IMR-90 (cell line): ENCODE data around the gene OR4F6. TPM values are rescaled to one million over a fixed set of nuclear protein-coding genes. Genes with fewer than 3 reads are reported as not detected.
"Not testable (repeated sequence)": the region's sequence is repeated elsewhere in the genome, so short reads cannot be mapped to it uniquely, and the experiment has no call there.

Source experiments
- ATAC-seq: fragments of 200-7000 bp; cut with Tn5 transposase; 2 replicates; pipeline ENCODE4 v1.9.1; 2020; ENCODE audit warnings: low read depth, mild to moderate bottlenecking, moderate library complexity
- BruUV-seq: library from RNA; stranded (reverse); fragments of 400-500 nt; replicated peaks from 2 replicates; lab custom pipeline; 2021; lab: Mats Ljungman, UMichigan
- CTCF ChIA-PET: fragments of 300-600 bp; formaldehyde crosslinking; extraction: SDS; loops from one replicate; lab custom pipeline; 2021; ENCODE audit warnings: antibody characterized with exemption; lab: Yijun Ruan, JAX
- POLR2A ChIA-PET: fragments of 300-600 bp; sonication (Branson Sonifier 250); formaldehyde crosslinking; loops from one replicate; lab custom pipeline; 2022; ENCODE audit warnings: antibody characterized with exemption; ENCODE audit not compliant: unreplicated experiment; lab: Charles Lee
- DNase-seq: peaks from one replicate; pipeline ENCODE4 v3.0.0; 2013
- H2AFZ ChIP-seq: replicated peaks from 2 replicates; pipeline ENCODE3; 2013; ENCODE audit warnings: low read length, mild to moderate bottlenecking; ENCODE audit not compliant: poor library complexity
- H2AK5ac ChIP-seq: 2 replicates; pipeline ENCODE4 v1.6.1; 2013; ENCODE audit warnings: low read depth, low read length, inconsistent platforms
- H2AK9ac ChIP-seq: replicated peaks from 2 replicates; pipeline ENCODE3; 2013; ENCODE audit warnings: mild to moderate bottlenecking, low read depth, low read length, moderate library complexity; ENCODE audit not compliant: poor library complexity
- H2BK120ac ChIP-seq: 2 replicates; pipeline ENCODE4 v1.6.1; 2013; ENCODE audit warnings: low read depth, low read length, inconsistent platforms
- H2BK15ac ChIP-seq: 3 replicates; pipeline ENCODE4 v1.6.1; 2013; ENCODE audit warnings: low read depth, low read length, inconsistent platforms
- H2BK20ac ChIP-seq: 2 replicates; pipeline ENCODE4 v1.6.1; 2013; ENCODE audit warnings: low read depth, mild to moderate bottlenecking, inconsistent platforms, low read length, moderate library complexity
- H2BK5ac ChIP-seq: 2 replicates; pipeline ENCODE4 v1.6.1; 2013; ENCODE audit warnings: mild to moderate bottlenecking, low read depth, low read length, inconsistent platforms; ENCODE audit not compliant: poor library complexity, severe bottlenecking
- H3K14ac ChIP-seq: replicated peaks from 2 replicates; pipeline ENCODE4 v1.6.1; 2013; ENCODE audit warnings: low read depth, low read length, inconsistent platforms
- H3K18ac ChIP-seq: 2 replicates; pipeline ENCODE4 v1.6.1; 2013; ENCODE audit warnings: low read depth, low read length, control low read depth
- H3K23ac ChIP-seq: 2 replicates; pipeline ENCODE4 v1.6.1; 2013; ENCODE audit warnings: low read depth, low read length, inconsistent platforms
- H3K27ac ChIP-seq: 2 replicates; pipeline ENCODE4 v1.5.1; 2013; ENCODE audit warnings: mild to moderate bottlenecking, control low read depth, low read length; ENCODE audit not compliant: insufficient read depth
- H3K27me3 ChIP-seq: 2 replicates; pipeline ENCODE4 v1.6.1; 2013; ENCODE audit warnings: low read length; ENCODE audit not compliant: control insufficient read depth, insufficient read depth
- H3K36me3 ChIP-seq: 2 replicates; pipeline ENCODE4 v1.6.1; 2013; ENCODE audit warnings: low read length, mixed read lengths; ENCODE audit not compliant: control insufficient read depth, insufficient read depth
- H3K4ac ChIP-seq: 2 replicates; pipeline ENCODE4 v1.6.1; 2013; ENCODE audit warnings: low read depth, low read length, inconsistent platforms
- H3K4me1 ChIP-seq: 2 replicates; pipeline ENCODE4 v1.6.1; 2013; ENCODE audit warnings: low read length, mixed read lengths; ENCODE audit not compliant: control insufficient read depth, insufficient read depth
- H3K4me2 ChIP-seq: 2 replicates; pipeline ENCODE4 v1.6.1; 2013; ENCODE audit warnings: low read depth, mild to moderate bottlenecking, control low read depth, low read length, moderate library complexity
- H3K4me3 ChIP-seq: 2 replicates; pipeline ENCODE4 v1.5.1; 2013; ENCODE audit warnings: low read depth, mild to moderate bottlenecking, control low read depth, low read length, moderate library complexity; ENCODE audit not compliant: insufficient read depth
- H3K56ac ChIP-seq: 2 replicates; pipeline ENCODE4 v1.6.1; 2013; ENCODE audit warnings: low read length, inconsistent platforms; ENCODE audit not compliant: insufficient read depth; ENCODE audit errors: extremely low read depth
- H3K79me1 ChIP-seq, 2 experiments: 2 replicates each; pipeline ENCODE4 v1.6.1; 2013; ENCODE audit warnings: low read length in 2 of 2, inconsistent platforms in 1 of 2, low read depth in 1 of 2
- H3K9ac ChIP-seq: 2 replicates; pipeline ENCODE4 v1.6.1; 2013; ENCODE audit warnings: low read depth, low read length, control low read depth
- H3K9me1 ChIP-seq: 2 replicates; pipeline ENCODE4 v1.6.1; 2013; ENCODE audit warnings: low read length, inconsistent platforms; ENCODE audit not compliant: insufficient read depth
- H3K9me3 ChIP-seq: 2 replicates; pipeline ENCODE4 v1.6.1; 2013; ENCODE audit warnings: low read length; ENCODE audit not compliant: control insufficient read depth, insufficient read depth
- H4K20me1 ChIP-seq: 2 replicates; pipeline ENCODE4 v1.6.1; 2013; ENCODE audit warnings: low read length, inconsistent platforms; ENCODE audit not compliant: insufficient read depth
- H4K5ac ChIP-seq: 2 replicates; pipeline ENCODE4 v1.6.1; 2013; ENCODE audit warnings: mild to moderate bottlenecking, low read depth, low read length, control low read depth
- H4K8ac ChIP-seq, 2 experiments: 2 replicates each; pipeline ENCODE4 v1.6.1; 2013; ENCODE audit warnings: low read depth in 2 of 2, low read length in 2 of 2, control low read depth in 1 of 2, inconsistent platforms in 1 of 2
- H4K91ac ChIP-seq: 2 replicates; pipeline ENCODE4 v1.6.1; 2013; ENCODE audit warnings: low read depth, low read length, inconsistent platforms; ENCODE audit not compliant: insufficient read depth
- WGBS, 2 experiments: methylation state at CpG; one replicate each; pipeline versions ENCODE4 v1.1.5 to v1.1.7; 2013; ENCODE audit warnings: missing lambda C conversion rate in 2 of 2; ENCODE audit not compliant: insufficient read length in 1 of 2; ENCODE audit errors: extremely low coverage in 2 of 2; 5-methylcytosine and 5-hydroxymethylcytosine counted together
- dilution Hi-C: fragments of 300-500 bp; cut with HindIII; formaldehyde crosslinking; loops from one replicate; pipeline ENCODE4 v1.14.3; 2018; ENCODE audit warnings: low sequenced_read_pairs; ENCODE audit not compliant: unreplicated experiment
- in situ Hi-C: fragments of 300-500 bp; cut with MboI; formaldehyde crosslinking; loops from 3 replicates; pipeline ENCODE4 v1.14.3; 2019; ENCODE audit warnings: low sequenced_read_pairs, inconsistent platforms, mixed read lengths
- intact Hi-C: fragments of 100-400 bp; cut with micrococcal nuclease; formaldehyde crosslinking; loops from 2 replicates; pipeline ENCODE4 v1.10.0; 2022
- polyA plus RNA-seq, 3 experiments: library from polyadenylated mRNA; depleted of rRNA; stranded (reverse); fragments of >200 nt; gene quantifications; 2 replicates each; pipeline ENCODE4 v1.2.3, GENCODE V29; 2012; ENCODE audit warnings: low replicate concordance in 1 of 3
- total RNA-seq: library from RNA; depleted of rRNA; stranded (reverse); fragments of >200 nt; gene quantifications from 2 replicates; pipeline ENCODE4 v1.2.3, GENCODE V29; 2012

OR4F6 gene
- total and polyA plus RNA-seq, 2 of the 4 experiments (the other 2 are of a cell fraction) = not detected

GRCh38 chr15:101765340-101765671 lies 38.0 kb upstream of the OR4F6 start:
- H3K18ac ChIP-seq, H2AK9ac ChIP-seq, H2BK5ac ChIP-seq, H2AFZ ChIP-seq, H3K79me1 ChIP-seq, H4K91ac ChIP-seq, H3K9ac ChIP-seq, H3K14ac ChIP-seq, CTCF ChIA-PET, H4K20me1 ChIP-seq, H3K4me1 ChIP-seq, H3K23ac ChIP-seq, DNase-seq, H3K9me1 ChIP-seq, H3K4me2 ChIP-seq, H4K8ac ChIP-seq, H2AK5ac ChIP-seq, intact Hi-C loops, H2BK15ac ChIP-seq, H3K27me3 ChIP-seq, H3K9me3 ChIP-seq, POLR2A ChIA-PET, H4K5ac ChIP-seq, H3K27ac ChIP-seq, H3K36me3 ChIP-seq, BruUV-seq, dilution Hi-C loops, H3K4ac ChIP-seq, H3K56ac ChIP-seq, H3K4me3 ChIP-seq, H2BK20ac ChIP-seq, ATAC-seq, H2BK120ac ChIP-seq: not testable (repeated sequence)
- WGBS, 2 experiments = 100% methylated on average over 5 of the region's 7 CpGs; no CpG with 5 or more reads in 1 of the 2 experiments
- in situ Hi-C loops = loop anchor here (10.0 kb wide), 1 partner anchor 1971 kb away; no protein-coding TSS in a partner anchor
